GM21737 (cell line): ENCODE measurements around the gene MRPL28.
"Not testable (repeated sequence)": the region's sequence is repeated elsewhere in the genome, so short reads cannot be mapped to it uniquely, and the experiment has no call there.

Source experiments
- ATAC-seq: cut with Tn5 transposase; IDR thresholded peaks from one replicate; pipeline ENCODE4 v1.9.1; 2021; ENCODE audit warnings: mild to moderate bottlenecking, moderate library complexity; ENCODE audit not compliant: unreplicated experiment

MRPL28 gene

DNA sequence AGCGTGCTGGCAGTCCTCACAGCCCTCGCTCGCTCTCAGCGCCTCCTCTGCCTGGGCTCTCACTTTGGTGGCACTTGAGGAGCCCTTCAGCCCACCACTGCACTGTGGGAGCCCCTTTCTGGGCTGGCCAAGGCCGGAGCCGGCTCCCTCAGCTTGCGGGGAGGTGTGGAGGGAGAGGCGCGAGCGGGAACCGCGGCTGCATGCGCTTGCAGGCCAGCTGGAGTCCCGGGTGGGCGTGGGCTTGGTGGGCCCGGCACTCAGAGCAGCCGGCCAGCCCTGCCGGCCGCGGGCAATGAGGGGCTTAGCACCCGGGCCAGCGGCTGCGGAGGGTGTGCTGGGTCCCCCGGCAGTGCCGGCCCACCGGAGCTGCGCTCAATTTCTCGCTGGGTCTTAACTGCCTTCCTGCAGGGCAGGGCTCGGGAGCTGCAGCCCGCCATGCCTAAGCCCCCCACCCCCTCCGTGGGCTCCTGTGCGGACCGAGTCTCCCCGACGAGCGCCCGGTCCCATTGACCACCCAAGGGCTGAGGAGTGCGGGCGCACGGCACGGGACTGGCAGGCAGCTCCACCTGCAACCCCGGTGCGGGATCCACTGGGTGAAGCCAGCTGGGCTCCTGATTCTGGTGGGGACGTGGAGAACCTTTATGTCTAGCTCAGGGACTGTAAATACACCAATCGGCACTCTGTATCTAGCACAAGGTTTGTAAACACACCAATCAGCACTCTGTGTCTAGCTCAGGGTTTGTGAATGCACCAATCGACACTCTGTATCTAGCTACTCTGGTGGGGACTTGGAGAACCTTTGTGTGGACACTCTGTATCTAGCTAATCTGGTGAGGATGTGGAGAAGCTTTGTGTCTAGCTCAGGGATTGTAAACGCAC, 29.0 kb downstream of the MRPL28 start:
- not testable (repeated sequence) for ATAC-seq

DNA sequence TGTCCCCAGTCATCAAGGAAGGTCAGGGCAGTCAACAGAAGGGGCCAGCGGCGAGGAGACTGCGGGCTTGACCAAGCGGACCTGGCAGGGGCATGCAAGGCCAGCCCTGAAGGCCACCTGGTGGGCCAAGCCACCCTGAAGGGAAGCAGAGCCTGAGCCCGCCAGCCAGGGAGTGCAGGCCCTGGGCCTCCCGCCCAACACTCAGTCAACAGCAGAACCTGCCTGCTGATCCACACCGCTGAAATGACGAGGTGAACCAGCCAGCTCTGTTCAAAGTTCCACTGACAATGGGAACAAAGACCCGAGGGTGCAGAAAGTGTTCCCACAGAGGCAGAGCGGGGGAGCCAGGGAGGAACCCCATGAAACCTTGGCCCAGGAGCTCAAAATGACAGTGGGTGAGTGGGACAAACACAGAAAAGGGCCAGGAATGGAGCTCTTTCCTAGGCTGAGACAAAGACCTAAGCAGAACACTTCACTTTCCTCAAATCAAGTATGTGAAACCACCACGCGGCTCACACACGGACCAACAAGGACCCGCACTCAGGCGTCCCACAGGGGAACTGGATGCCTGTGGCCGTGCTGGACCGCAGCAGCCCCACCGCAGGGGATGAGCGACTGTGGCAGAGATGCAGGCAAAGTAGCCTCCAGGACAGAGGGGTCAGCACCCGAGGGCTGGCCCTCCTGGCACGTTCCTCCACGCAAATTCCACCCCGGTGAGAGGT, 29.8 kb downstream of the MRPL28 start:
- no peak for ATAC-seq

DNA sequence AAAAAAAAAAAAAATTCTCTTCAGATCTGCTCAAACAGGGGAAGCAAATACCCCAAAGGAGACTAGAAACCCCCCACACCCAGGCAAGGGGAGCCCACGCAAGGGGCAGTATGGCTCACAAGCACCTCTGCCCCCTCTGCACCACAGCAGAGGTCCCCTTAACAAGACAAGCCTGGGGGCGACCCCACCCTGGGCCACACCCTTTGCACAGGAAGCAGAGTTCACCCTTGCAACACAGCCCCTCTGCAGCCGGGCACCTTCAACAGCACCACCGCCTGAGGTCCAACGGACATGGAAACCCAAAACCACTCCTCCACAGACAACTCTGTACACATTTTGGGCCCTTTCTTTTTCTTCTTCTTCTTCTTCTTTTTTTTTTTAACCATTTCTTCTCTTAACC, 30.7 kb downstream of the MRPL28 start:
- ATAC-seq: no peak

- no peak for ATAC-seq
Measured at GRCh38 chr16:337975-338575, 32.3 kb downstream of the MRPL28 start.

GRCh38 chr16:337437-337836, 32.9 kb downstream of the MRPL28 start:
- no peak for ATAC-seq

GRCh38 chr16:336269-336668, 34.1 kb downstream of the MRPL28 start:
- no peak for ATAC-seq

DNA sequence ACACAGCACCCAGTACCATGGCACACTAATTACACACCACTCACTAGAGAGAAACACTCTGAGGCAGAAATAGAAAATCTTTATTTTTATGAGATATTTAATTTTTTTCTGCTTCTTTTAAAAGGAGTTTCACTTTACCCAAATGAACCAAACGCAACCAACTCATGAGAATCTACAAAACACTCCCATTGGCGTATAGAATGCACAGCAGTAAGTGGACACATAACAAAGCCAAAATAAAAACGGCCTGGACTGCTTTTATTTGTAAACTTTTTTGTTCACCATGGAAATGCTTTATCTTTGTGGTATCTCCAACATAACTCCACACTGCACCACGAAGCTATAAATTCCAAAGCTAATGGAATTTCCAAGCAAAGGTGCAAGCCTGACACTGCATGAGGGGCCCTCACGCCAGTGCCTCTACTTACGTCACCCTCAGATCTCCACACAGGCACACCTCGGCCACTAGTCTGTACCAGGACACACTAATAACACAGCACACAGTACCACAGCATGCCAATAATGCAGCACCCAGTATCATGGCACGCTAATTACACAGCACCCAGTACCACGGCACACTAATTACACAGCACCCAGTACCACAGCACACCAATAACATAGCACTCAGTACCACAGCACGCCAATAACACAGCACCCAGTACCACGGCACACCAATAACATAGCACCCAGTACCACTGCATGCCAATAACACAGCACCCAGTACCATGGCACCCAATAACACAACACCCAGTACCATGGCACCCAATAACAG, 35.3 kb downstream of the MRPL28 start:
- not testable (repeated sequence) for ATAC-seq

GRCh38 chr16:334164-334832, 36.0 kb downstream of the MRPL28 start:
- not testable (repeated sequence) for ATAC-seq

GRCh38 chr16:333406-334094, 36.8 kb downstream of the MRPL28 start:
- no peak for ATAC-seq

DNA sequence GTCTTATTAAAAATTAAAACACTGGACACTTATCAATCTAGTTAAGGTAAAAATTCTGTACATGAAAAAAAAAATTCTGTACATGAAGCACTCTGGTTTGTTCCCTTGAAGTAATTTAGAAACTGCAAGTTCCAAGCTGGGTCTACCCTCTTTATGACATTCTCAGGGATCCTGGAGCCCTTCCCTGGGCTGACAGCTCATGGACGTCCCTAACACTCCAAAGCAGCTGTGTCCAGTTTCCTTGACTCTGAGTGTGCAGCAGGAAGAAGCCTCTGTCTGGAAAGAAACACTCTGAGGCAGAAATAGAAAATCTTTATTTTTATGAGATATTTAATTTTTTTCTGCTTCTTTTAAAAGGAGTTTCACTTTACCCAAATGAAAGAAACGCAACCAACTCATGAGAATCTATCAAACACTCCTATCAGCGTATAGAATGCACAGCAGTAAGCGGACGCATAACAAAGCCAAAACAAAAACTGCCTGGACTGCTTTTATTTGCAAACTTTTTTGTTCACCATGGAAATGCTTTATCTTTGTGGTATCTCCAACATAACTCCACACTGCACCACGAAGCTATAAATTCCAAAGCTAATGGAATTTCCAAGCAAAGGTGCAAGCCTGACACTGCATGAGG, 39.0 kb downstream of the MRPL28 start:
- not testable (repeated sequence) for ATAC-seq

- ATAC-seq: no peak
Measured at GRCh38 chr16:330741-331140, 39.6 kb downstream of the MRPL28 start.

DNA sequence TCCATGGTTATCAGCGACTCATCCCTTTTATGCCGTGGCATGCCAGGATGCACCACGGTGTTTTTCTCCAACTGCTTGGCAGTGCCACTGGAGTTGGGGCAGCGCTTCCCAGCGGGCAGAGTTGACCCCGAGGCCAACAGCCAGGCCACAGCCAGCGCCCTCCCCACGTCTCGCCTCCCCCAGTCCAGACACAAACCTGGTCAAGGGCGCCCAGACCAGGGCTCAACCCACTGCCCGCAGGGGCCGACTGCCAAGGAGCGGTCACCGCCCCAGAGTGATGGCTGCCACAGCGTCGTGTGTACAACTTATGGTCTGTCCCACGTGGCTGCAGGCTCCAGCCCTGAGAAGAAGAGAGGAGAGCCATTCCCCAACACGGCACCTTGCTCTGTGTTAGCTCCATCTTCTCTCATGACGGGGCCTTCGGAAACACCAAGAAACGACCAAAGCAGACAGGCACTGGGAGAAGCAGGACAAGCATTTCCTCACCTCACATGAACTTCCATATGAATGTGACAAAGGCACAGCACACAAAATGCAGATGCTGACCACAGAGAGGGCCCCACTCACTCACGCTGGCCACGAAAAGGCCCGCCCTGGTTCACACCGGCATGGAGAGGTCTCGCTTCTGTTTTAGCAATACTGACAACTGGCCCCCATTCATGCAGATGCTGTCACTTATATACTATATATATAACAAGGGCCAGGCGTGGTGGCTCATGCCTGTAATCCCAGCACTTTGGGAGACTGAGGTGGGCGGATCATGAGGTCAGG, 44.8 kb downstream of the MRPL28 start:
- no peak for ATAC-seq

DNA sequence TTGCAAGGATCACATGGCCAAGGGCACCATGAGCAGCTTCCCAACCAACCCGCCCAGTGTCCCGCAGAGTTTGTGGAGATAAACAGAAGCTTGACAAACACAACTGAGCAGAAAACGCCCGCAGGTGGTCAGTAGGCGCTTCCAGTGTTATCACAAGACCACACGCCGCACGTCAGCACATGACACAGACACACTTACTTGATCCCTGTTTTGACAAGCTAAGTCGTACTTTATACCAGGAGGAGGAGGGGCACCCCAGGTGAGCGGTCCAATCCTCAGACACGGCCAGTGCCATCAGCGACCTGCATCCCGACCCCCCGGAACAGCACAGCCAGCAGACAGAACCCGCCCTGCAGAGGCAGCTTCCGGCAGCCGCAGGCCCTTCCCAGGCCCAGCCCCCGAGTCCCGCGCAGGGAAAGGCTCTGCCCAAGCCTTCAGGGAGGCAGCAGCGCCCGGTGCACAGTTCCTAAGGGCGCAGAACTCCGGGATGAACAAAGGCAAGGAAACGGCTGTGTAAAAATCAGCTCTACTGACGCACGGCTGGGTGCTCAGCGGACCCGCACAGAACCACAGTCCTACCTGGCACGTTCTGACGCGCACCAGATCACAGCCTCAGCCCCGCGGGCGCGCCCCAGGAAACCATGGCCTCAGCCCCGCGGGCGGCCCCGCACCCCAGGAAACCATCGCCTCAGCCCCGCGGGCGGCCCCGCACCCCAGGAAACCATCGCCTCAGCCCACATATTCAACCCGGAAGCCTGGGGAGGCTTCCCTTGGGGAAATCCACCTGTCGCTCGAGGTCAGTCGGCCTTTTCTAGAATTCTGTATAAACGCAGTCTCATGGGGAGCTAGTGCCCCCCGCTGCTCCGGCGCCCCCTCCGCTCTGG, 45.6 kb downstream of the MRPL28 start:
- no peak for ATAC-seq

- no peak for ATAC-seq
Measured at GRCh38 chr16:324201-324450, 46.2 kb downstream of the MRPL28 start.

- no peak for ATAC-seq
Measured at GRCh38 chr16:322476-323143, 47.7 kb downstream of the MRPL28 start.

DNA sequence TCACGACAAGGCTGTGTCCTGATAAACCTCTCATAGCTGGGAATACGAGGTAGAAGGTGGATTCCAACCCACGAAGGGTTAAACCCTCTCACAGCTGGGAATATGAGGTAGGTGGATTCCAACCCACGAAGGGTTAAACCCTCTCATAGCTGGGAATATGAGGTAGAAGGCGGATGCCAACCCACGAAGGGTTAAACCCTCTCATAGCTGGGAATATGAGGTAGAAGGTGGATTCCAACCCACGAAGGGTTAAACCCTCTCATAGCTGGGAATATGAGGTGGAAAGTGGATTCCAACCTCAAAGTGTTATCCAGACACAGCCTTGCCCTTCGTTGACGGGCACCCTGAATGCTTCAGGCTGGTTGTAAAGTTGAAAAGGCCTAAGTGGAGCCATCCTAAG, 48.8 kb downstream of the MRPL28 start:
- no peak for ATAC-seq

DNA sequence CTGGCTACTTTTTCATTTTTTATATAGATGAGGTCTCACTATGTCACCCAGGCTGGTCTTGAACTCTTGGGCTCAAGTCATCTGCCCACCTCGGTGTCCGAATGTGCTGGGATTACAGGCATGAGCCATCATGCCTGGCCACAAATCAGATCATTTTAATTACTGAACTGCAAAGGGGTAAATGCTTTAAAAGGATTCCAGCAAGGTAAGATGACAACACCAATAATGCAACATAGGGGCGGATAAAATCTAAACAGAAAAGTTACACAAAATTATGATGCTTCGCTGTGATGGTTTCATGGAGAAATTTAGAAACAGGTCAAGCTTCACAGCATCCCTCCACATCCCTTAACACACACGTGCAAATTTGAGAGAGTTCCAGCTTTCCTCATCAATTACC, 50.1 kb downstream of the MRPL28 start:
- no peak for ATAC-seq
